Measurements from ENCODE around the gene GNAZ.

DNA sequence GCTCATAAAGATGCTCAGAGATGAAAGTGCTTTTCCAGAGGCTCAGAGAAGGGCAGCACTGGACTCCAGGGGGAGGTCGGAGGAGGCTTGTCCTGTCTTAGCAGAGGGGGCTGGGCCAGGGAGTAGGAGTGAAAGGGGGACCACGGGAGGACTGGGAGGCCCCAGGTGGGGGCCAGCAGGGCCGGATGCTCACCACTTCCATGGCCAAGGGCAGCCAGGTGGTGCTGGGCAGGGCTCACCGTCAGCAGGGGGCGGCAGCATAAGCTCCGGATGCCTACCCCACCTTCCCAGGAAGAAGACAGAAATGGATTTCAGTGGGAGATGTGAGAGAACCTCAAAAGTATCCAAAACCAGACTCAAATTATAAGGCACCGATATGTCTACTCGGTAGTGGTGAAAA, 86.0 kb downstream of the GNAZ start:
- no peak for TF ChIP-seq ZNF274 (IDR thresholded peaks at IDR 0.05; ENCODE audit: low read depth, low read length)
- 0 out of 6 replicates have a peak, but pooled peaks of 1 of the 3 experiments have one; percentile 10 for TF ChIP-seq CTCF (IDR thresholded peaks at IDR 0.05 in 2 of 3, conservative IDR thresholded peaks at IDR 0.05 in 1 of 3; ENCODE audit: borderline replicate concordance in 1 of 3, insufficient read depth in 1 of 3, low read depth in 2 of 3, low read length in 2 of 3)
- TF ChIP-seq POLR2A (IDR thresholded peaks at IDR 0.05; ENCODE audit: borderline replicate concordance, extremely low read depth, insufficient read depth, insufficient read length) = no peak
- TF ChIP-seq, protein P1, sequence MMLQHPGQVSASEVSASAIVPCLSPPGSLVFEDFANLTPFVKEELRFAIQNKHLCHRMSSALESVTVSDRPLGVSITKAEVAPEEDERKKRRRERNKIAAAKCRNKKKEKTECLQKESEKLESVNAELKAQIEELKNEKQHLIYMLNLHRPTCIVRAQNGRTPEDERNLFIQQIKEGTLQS (IDR thresholded peaks at IDR 0.05) = no peak
- no peak for TF ChIP-seq MAX (IDR thresholded peaks at IDR 0.05)
- TF ChIP-seq CBX3 (IDR thresholded peaks at IDR 0.05; ENCODE audit: low read depth) = no peak
- no peak for TF ChIP-seq CEBPB (IDR thresholded peaks at IDR 0.05; ENCODE audit: low read depth)
- no peak for TF ChIP-seq EZH2 (IDR thresholded peaks at IDR 0.05)
- TF ChIP-seq POLR2AphosphoS5 (IDR thresholded peaks at IDR 0.05; ENCODE audit: low read depth, low read length) = no peak
- TF ChIP-seq JUND (IDR thresholded peaks at IDR 0.05) = no peak
- TF ChIP-seq EZH2phosphoT487 (IDR thresholded peaks at IDR 0.05; ENCODE audit: borderline replicate concordance) = no peak
- no peak for TF ChIP-seq FOSL1 (IDR thresholded peaks at IDR 0.05; ENCODE audit: low read depth)
- no peak for TF ChIP-seq SIN3A (IDR thresholded peaks at IDR 0.05; ENCODE audit: low read depth)
- no peak for TF ChIP-seq RAD21 (IDR thresholded peaks at IDR 0.05; ENCODE audit: low read depth)

Data from HCT116 (cell line).